Astrocyte (in vitro differentiated cells and primary cell): ENCODE results near the gene RNF227. TPM values are rescaled to one million over a fixed set of nuclear protein-coding genes. Genes with fewer than 3 reads are reported as not detected.

Source experiments
- DNase-seq: peaks from one replicate; pipeline ENCODE4 v3.0.0-alpha.2; 2010; ENCODE audit warnings: low read depth
- FAIRE-seq: peaks from 2 replicates; lab custom pipeline; 2011; peaks lifted over from hg19 to GRCh38; lab: Jason Lieb, UNC
- H2AFZ ChIP-seq: 2 replicates; pipeline ENCODE4 v1.6.0; 2012; ENCODE audit warnings: low read depth, low read length, inconsistent platforms
- H3K27ac ChIP-seq: 2 replicates; pipeline ENCODE4 v1.5.1; 2011; ENCODE audit warnings: low read depth, low read length, inconsistent platforms
- H3K27me3 ChIP-seq: 2 replicates; pipeline ENCODE4 v1.6.0; 2011; ENCODE audit warnings: low read length, inconsistent platforms; ENCODE audit not compliant: insufficient read depth
- H3K36me3 ChIP-seq: 2 replicates; pipeline ENCODE4 v1.5.1; 2011; ENCODE audit warnings: low read length, inconsistent platforms; ENCODE audit not compliant: insufficient read depth
- H3K4me1 ChIP-seq: 2 replicates; pipeline ENCODE4 v1.5.1; 2011; ENCODE audit warnings: low read length, inconsistent platforms; ENCODE audit not compliant: insufficient read depth
- H3K4me2 ChIP-seq: 2 replicates; pipeline ENCODE4 v1.6.0; 2012; ENCODE audit warnings: low read length, inconsistent platforms
- H3K4me3 ChIP-seq: 2 replicates; pipeline ENCODE4 v1.5.1; 2011; ENCODE audit warnings: low read depth, mild to moderate bottlenecking, low read length, inconsistent platforms; ENCODE audit not compliant: insufficient read depth
- H3K79me2 ChIP-seq: 2 replicates; pipeline ENCODE4 v1.6.0; 2012; ENCODE audit warnings: mild to moderate bottlenecking, low read length, inconsistent platforms; ENCODE audit not compliant: insufficient read depth
- H3K9ac ChIP-seq: 2 replicates; pipeline ENCODE4 v1.6.0; 2012; ENCODE audit warnings: mild to moderate bottlenecking, low read length, inconsistent platforms
- H3K9me3 ChIP-seq: 2 replicates; pipeline ENCODE4 v1.5.1; 2012; ENCODE audit warnings: low read depth, mild to moderate bottlenecking, low read length, inconsistent platforms; ENCODE audit not compliant: insufficient read depth
- H4K20me1 ChIP-seq: 2 replicates; pipeline ENCODE4 v1.6.0; 2012; ENCODE audit warnings: low read length, inconsistent platforms; ENCODE audit not compliant: insufficient read depth
- H3K27ac Mint-ChIP-seq: one replicate; pipeline ENCODE4 v1.8.0; 2021; ENCODE audit warnings: mild to moderate bottlenecking, mixed read lengths; ENCODE audit not compliant: unreplicated experiment
- H3K27me3 Mint-ChIP-seq: one replicate; pipeline ENCODE4 v1.8.0; 2021; ENCODE audit warnings: low read depth, mixed read lengths; ENCODE audit not compliant: unreplicated experiment
- H3K36me3 Mint-ChIP-seq: one replicate; pipeline ENCODE4 v1.8.0; 2021; ENCODE audit warnings: low read depth, mixed read lengths; ENCODE audit not compliant: unreplicated experiment
- H3K4me1 Mint-ChIP-seq: one replicate; pipeline ENCODE4 v1.8.0; 2021; ENCODE audit warnings: low read depth, mixed read lengths; ENCODE audit not compliant: unreplicated experiment
- H3K4me3 Mint-ChIP-seq: one replicate; pipeline ENCODE4 v1.8.0; 2021; ENCODE audit warnings: mild to moderate bottlenecking, moderate library complexity, mixed read lengths; ENCODE audit not compliant: unreplicated experiment
- H3K9me3 Mint-ChIP-seq: one replicate; pipeline ENCODE4 v1.8.0; 2021; ENCODE audit warnings: mild to moderate bottlenecking, mixed read lengths; ENCODE audit not compliant: unreplicated experiment
- EZH2 ChIP-seq: IDR thresholded peaks from 2 replicates; pipeline ENCODE4 v1.6.1; 2012; ENCODE audit warnings: mild to moderate bottlenecking, low read length, inconsistent platforms; ENCODE audit not compliant: insufficient read depth
- total RNA-seq: library from RNA; stranded (reverse); gene quantifications from 2 replicates; pipeline ENCODE4 v1.2.1, GENCODE V29; 2021
- TF ChIP-seq, protein P1 (sequence below): IDR thresholded peaks from 2 replicates; pipeline ENCODE4 v1.5.1; 2011; ENCODE audit warnings: low read depth, mild to moderate bottlenecking, inconsistent platforms, low read length, moderate library complexity; ENCODE audit not compliant: insufficient read depth

RNF227 gene
- total RNA-seq, 1 donor from 2014 or later, result 0.54 TPM

DNA sequence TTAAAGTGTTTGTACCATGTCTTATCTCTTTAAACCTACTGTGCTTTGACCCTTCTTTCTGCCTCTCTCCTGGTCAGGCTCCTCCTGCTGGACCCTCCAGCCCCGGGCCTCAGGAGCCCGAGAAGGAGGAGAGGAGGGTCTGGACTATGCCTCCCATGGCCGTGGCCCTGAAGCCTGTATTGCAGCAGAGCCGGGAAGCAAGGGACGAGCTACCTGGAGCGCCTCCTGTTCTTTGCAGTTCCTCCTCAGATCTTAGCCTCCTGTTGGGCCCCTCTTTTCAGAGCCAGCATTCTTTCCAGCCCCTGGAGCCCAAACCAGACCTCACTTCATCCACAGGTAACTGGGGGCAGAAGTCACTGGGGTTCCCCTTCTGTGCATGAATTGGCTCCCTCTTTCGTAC is 29.6 kb upstream of the RNF227 start:
- H3K27me3 ChIP-seq, result no peaks in the 10 kb centered on the region
- H3K4me1 Mint-ChIP-seq, result peaks cover 6% of the 10 kb centered on the region
- H3K27me3 Mint-ChIP-seq, result no peaks in the 10 kb centered on the region
- H3K4me3 ChIP-seq, result no peak overlapping the region
- no peaks in the 10 kb centered on the region for H4K20me1 ChIP-seq
- peaks cover 51% of the 10 kb centered on the region for H3K36me3 ChIP-seq
- H2AFZ ChIP-seq, result no peak overlapping the region
- no peak overlapping the region for H3K4me2 ChIP-seq
- FAIRE-seq, result no peak
- TF ChIP-seq EZH2, result no peak
- TF ChIP-seq, protein P1, sequence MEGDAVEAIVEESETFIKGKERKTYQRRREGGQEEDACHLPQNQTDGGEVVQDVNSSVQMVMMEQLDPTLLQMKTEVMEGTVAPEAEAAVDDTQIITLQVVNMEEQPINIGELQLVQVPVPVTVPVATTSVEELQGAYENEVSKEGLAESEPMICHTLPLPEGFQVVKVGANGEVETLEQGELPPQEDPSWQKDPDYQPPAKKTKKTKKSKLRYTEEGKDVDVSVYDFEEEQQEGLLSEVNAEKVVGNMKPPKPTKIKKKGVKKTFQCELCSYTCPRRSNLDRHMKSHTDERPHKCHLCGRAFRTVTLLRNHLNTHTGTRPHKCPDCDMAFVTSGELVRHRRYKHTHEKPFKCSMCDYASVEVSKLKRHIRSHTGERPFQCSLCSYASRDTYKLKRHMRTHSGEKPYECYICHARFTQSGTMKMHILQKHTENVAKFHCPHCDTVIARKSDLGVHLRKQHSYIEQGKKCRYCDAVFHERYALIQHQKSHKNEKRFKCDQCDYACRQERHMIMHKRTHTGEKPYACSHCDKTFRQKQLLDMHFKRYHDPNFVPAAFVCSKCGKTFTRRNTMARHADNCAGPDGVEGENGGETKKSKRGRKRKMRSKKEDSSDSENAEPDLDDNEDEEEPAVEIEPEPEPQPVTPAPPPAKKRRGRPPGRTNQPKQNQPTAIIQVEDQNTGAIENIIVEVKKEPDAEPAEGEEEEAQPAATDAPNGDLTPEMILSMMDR, result no peak
- no peaks in the 10 kb centered on the region for H3K79me2 ChIP-seq
- H3K27ac Mint-ChIP-seq, result no peak overlapping the region
- H3K9me3 ChIP-seq, result no peaks in the 10 kb centered on the region
- no peak overlapping the region for H3K27ac ChIP-seq
- H3K4me1 ChIP-seq, result no peaks in the 10 kb centered on the region
- H3K9me3 Mint-ChIP-seq, result peaks cover 2% of the 10 kb centered on the region
- H3K4me3 Mint-ChIP-seq, result no peak overlapping the region
- H3K36me3 Mint-ChIP-seq, result peaks cover 34% of the 10 kb centered on the region
- DNase-seq, result no peak
- H3K9ac ChIP-seq, result no peak overlapping the region

DNA sequence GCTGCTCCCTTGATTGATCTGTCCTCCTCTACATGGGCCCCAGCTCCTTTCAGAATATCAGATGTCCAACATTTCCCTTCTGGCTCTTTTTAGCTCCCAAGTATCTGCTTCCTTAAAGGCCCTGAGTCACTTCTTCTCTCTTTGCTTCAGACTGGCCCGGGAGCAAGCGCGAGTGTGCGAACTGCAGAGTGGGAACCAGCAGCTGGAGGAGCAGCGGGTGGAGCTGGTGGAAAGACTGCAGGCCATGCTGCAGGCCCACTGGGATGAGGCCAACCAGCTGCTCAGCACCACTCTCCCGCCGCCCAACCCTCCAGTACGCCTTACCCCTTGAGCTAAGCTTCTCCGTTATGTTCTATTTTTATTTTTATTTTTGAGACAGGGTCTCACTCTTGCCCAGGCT is 28.2 kb upstream of the RNF227 start:
- H3K27ac Mint-ChIP-seq, result no peak overlapping the region
- Histone ChIP-seq H3K9me3 (no peaks in the 10 kb centered on the region), H3K27me3 (no peaks in the 10 kb centered on the region), H3K4me2 (no peak overlapping the region), H3K27ac (no peak overlapping the region), H3K9ac (no peak overlapping the region), H2AFZ (no peak overlapping the region), H4K20me1 (peaks cover 4% of the 10 kb centered on the region), H3K4me1 (no peaks in the 10 kb centered on the region), H3K36me3 (peaks cover 52% of the 10 kb centered on the region), H3K79me2 (no peaks in the 10 kb centered on the region), H3K4me3 (no peak overlapping the region)
- no peaks in the 10 kb centered on the region for H3K27me3 Mint-ChIP-seq
- DNase-seq (no peak), FAIRE-seq (no peak)
- TF ChIP-seq, protein P1, result no peak
- TF ChIP-seq EZH2, result no peak
- peaks cover 6% of the 10 kb centered on the region for H3K4me1 Mint-ChIP-seq
- peaks cover 38% of the 10 kb centered on the region for H3K36me3 Mint-ChIP-seq
- H3K9me3 Mint-ChIP-seq, result peaks cover 1% of the 10 kb centered on the region
- H3K4me3 Mint-ChIP-seq, result no peak overlapping the region

DNA sequence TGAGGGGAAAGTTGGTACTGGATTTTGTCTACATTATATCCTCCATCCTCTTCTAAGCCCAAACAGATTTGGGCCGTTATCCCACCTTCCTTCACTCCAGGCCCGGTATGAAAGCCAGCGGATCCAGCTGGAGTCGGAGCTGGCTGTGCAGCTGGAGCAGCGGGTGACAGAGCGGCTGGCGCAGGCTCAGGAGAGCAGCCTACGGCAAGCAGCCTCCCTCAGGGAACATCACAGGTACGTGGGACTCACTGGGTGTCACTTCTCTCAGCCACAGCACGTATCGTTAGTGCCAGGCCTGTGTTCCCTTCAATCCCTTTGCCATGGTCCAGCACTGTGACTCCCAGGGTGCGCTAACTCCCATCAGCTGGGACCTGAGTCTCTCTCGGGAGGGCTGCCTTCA is 27.2 kb upstream of the RNF227 start:
- Histone ChIP-seq H2AFZ (no peak overlapping the region), H3K9ac (no peak overlapping the region), H3K4me2 (no peak overlapping the region), H3K36me3 (peaks cover 47% of the 10 kb centered on the region), H3K4me3 (no peak overlapping the region), H3K4me1 (no peaks in the 10 kb centered on the region), H3K27me3 (no peaks in the 10 kb centered on the region), H3K79me2 (no peaks in the 10 kb centered on the region), H4K20me1 (peaks cover 4% of the 10 kb centered on the region), H3K27ac (no peak overlapping the region), H3K9me3 (no peaks in the 10 kb centered on the region)
- H3K4me3 Mint-ChIP-seq, result no peak overlapping the region
- FAIRE-seq, result no peak
- H3K27me3 Mint-ChIP-seq, result no peaks in the 10 kb centered on the region
- no peaks in the 10 kb centered on the region for H3K9me3 Mint-ChIP-seq
- TF ChIP-seq, protein P1, result no peak
- TF ChIP-seq EZH2, result no peak
- H3K36me3 Mint-ChIP-seq, result peaks cover 27% of the 10 kb centered on the region
- peaks cover 6% of the 10 kb centered on the region for H3K4me1 Mint-ChIP-seq
- no peak overlapping the region for H3K27ac Mint-ChIP-seq
- no peak for DNase-seq
